Gastroesophageal sphincter (tissue), 3 donors: ENCODE results near the gene SPHKAP.

ENCODE experiments used
- EP300 ChIP-seq: sonication (generic); formaldehyde crosslinking; IDR thresholded peaks from one replicate; pipeline ENCODE4 v1.6.1; 2017; ENCODE audit warnings: antibody characterized with exemption, mild to moderate bottlenecking
- POLR2A ChIP-seq, 2 donors: fragments of 450-650 bp; IDR thresholded peaks; one replicate each; pipeline ENCODE4 v1.6.1; 2017; ENCODE audit warnings: antibody characterized with exemption in 2 of 2, mild to moderate bottlenecking in 2 of 2, moderate library complexity in 1 of 2
- POLR2AphosphoS5 ChIP-seq: sonication (generic); formaldehyde crosslinking; IDR thresholded peaks from one replicate; pipeline ENCODE4 v1.6.1; 2017; ENCODE audit warnings: antibody characterized with exemption
- TF ChIP-seq, protein P1 (sequence below), 4 experiments: fragments of 200-600 bp in 2 of 4; fragments of 450-650 bp in 2 of 4; sonication (generic) in 1 of 4; IDR thresholded peaks; one replicate each; pipeline ENCODE4 v1.5.1; 2017 to 2019; ENCODE audit warnings: antibody characterized with exemption in 4 of 4, mild to moderate bottlenecking in 2 of 4, moderate library complexity in 2 of 4

DNA sequence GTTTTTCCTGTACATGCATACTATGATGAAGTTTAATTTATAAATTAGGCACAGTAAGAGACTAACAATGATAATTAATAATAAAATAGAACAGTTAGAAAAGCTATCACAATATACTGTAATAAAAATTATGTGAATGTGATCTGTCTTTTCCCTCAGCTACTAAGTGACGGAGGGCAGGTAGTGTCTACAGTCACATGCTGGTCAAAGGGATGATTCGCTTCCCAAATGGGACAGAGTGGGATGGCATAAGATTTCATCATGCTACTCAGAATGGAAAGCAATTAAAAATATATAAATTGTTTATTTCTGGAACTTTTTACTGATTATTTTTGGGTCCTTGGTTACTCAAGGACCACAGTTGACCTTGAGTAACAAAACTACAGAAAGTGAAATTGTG, 238.5 kb downstream of the SPHKAP start:
- TF ChIP-seq POLR2AphosphoS5 = no peak
- TF ChIP-seq, protein P1, sequence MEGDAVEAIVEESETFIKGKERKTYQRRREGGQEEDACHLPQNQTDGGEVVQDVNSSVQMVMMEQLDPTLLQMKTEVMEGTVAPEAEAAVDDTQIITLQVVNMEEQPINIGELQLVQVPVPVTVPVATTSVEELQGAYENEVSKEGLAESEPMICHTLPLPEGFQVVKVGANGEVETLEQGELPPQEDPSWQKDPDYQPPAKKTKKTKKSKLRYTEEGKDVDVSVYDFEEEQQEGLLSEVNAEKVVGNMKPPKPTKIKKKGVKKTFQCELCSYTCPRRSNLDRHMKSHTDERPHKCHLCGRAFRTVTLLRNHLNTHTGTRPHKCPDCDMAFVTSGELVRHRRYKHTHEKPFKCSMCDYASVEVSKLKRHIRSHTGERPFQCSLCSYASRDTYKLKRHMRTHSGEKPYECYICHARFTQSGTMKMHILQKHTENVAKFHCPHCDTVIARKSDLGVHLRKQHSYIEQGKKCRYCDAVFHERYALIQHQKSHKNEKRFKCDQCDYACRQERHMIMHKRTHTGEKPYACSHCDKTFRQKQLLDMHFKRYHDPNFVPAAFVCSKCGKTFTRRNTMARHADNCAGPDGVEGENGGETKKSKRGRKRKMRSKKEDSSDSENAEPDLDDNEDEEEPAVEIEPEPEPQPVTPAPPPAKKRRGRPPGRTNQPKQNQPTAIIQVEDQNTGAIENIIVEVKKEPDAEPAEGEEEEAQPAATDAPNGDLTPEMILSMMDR (IDR thresholded peaks at IDR 0.05) = no peak
- TF ChIP-seq POLR2A (IDR thresholded peaks at IDR 0.05) = no peak
- TF ChIP-seq EP300 = no peak
